22Rv1 (cell line): ENCODE measurements around the gene LAMB1.

Experiments
- CTCF ChIP-seq: fragments of 450-650 bp; IDR thresholded peaks from 2 replicates; pipeline ENCODE4 v1.5.1; 2017; ENCODE audit warnings: mild to moderate bottlenecking
- ZFX ChIP-seq: fragments of 450-650 bp; IDR thresholded peaks from 2 replicates; pipeline ENCODE4 v1.6.1; 2017; ENCODE audit warnings: antibody characterized with exemption, borderline replicate concordance

GRCh38 chr7:107938456-107939250 lies 64.3 kb downstream of the LAMB1 start:
- TF ChIP-seq CTCF (no peak), ZFX (no peak)
